ENCODE measurements around the gene STC2. TPM values are rescaled to one million over a fixed set of nuclear protein-coding genes. Genes with fewer than 3 reads are reported as not detected.

The STC2 gene
- total and polyA plus RNA-seq, 7 donors = 2.1 to 25.7 (median 9.2) TPM

GRCh38 chr5:173299820-173300219 lies 28.4 kb downstream of the STC2 start:
- WGBS, 3 donors = 88 to 91% (median 89%) methylated on average over 7 of the region's 7 CpGs
- intact Hi-C loops (cut with DNase I) = loop anchor here (10.0 kb wide), 2 partner anchors 685 to 1015 kb away; partner anchors contain the start of gene C5orf47 (in 1 of the 2)
- DNase-seq = no peak
- Histone ChIP-seq H3K4me1 (no peaks in the 10 kb centered on the region), H3K4me3 (no peak overlapping the region), H3K27ac (no peak overlapping the region), H3K27me3 (ENCODE audit: insufficient read depth in 3 of 3, low read length in 2 of 3) (no peaks in the 10 kb centered on the region), H3K9me3 (no peaks in the 10 kb centered on the region), H3K36me3 (ENCODE audit: insufficient read depth in 1 of 2, low read depth in 1 of 2) (no peaks in the 10 kb centered on the region)
- TF ChIP-seq CTCF (IDR thresholded peaks at IDR 0.05) = no peak
- no peak for ATAC-seq

GRCh38 chr5:173298213-173298926 lies 29.8 kb downstream of the STC2 start:
- WGBS, 3 donors = 62% methylated on average over 19 of the region's 19 CpGs
- no peak for DNase-seq
- ATAC-seq = no peak
- no peak overlapping the region for H3K27ac ChIP-seq
- H3K4me3 ChIP-seq = no peak overlapping the region
- no peaks in the 10 kb centered on the region for H3K9me3 ChIP-seq
- no peaks in the 10 kb centered on the region for H3K4me1 ChIP-seq
- TF ChIP-seq CTCF (IDR thresholded peaks at IDR 0.05) = no peak
- H3K27me3 ChIP-seq (ENCODE audit: insufficient read depth in 3 of 3, low read length in 2 of 3) = no peaks in the 10 kb centered on the region
- no peaks in the 10 kb centered on the region for H3K36me3 ChIP-seq (ENCODE audit: insufficient read depth in 1 of 2, low read depth in 1 of 2)
- intact Hi-C loops (cut with DNase I) = loop anchor here (10.0 kb wide), 2 partner anchors 686 to 1016 kb away; partner anchors contain the start of gene C5orf47 (in 1 of the 2)

GRCh38 chr5:173297813-173298212 lies 30.4 kb downstream of the STC2 start:
- no peak for ATAC-seq
- no peak for DNase-seq

GRCh38 chr5:173296737-173297676 lies 31.2 kb downstream of the STC2 start:
- H3K27ac ChIP-seq = no peak overlapping the region
- no peak for DNase-seq
- intact Hi-C loops (cut with DNase I) = loop anchor here (10.0 kb wide), 2 partner anchors 688 to 1018 kb away; partner anchors contain the start of gene C5orf47 (in 1 of the 2)
- peaks cover 0 to 3% (median 0%) of the 10 kb centered on the region in 3 donors for H3K27me3 ChIP-seq (ENCODE audit: insufficient read depth in 3 of 3, low read length in 2 of 3)
- TF ChIP-seq CTCF (IDR thresholded peaks at IDR 0.05) = no peak
- no peaks in the 10 kb centered on the region for H3K4me1 ChIP-seq
- H3K36me3 ChIP-seq (ENCODE audit: insufficient read depth in 1 of 2, low read depth in 1 of 2) = no peaks in the 10 kb centered on the region
- no peak for ATAC-seq
- H3K4me3 ChIP-seq = no peak overlapping the region
- H3K9me3 ChIP-seq = no peaks in the 10 kb centered on the region
- 84 to 93% (median 88%) methylated on average over 23 to 25 of the region's 25 CpGs for WGBS, 3 donors

More at GRCh38 chr5:173297813-173298212, 30.4 kb downstream of the STC2 start:
- no peaks in the 10 kb centered on the region for H3K9me3 ChIP-seq
- H3K4me1 ChIP-seq = no peaks in the 10 kb centered on the region
- no peak for TF ChIP-seq CTCF (IDR thresholded peaks at IDR 0.05)
- H3K27ac ChIP-seq = no peak overlapping the region
- H3K4me3 ChIP-seq = no peak overlapping the region
- no peaks in the 10 kb centered on the region for H3K27me3 ChIP-seq (ENCODE audit: insufficient read depth in 3 of 3, low read length in 2 of 3)
- intact Hi-C loops (cut with DNase I) = loop anchor here (10.0 kb wide), 2 partner anchors 687 to 1017 kb away; partner anchors contain the start of gene C5orf47 (in 1 of the 2)
- 86 to 89% (median 88%) methylated on average over 8 of the region's 8 CpGs for WGBS, 3 donors
- H3K36me3 ChIP-seq (ENCODE audit: insufficient read depth in 1 of 2, low read depth in 1 of 2) = no peaks in the 10 kb centered on the region
